ENCODE results near the gene TMPRSS11F.

The TMPRSS11F gene

DNA sequence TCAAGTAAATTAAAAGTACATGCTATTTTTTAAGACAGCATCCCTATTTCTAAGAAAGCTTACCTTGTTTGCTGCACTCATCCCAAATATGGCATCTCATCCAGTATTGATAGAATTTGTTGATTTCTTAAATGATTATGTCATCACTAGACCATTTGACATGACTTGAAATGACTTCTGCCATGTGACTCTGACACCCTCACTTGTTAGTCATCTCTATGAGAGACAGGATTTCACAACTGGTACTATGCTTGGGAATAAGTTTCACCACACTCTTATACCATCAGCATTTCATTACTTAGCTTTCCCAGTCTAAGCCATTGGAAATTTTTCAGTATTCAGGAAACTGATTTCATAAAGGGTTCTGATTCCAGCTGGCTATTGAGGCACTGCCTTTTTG is 55.3 kb downstream of the TMPRSS11F start:
- Histone ChIP-seq H2AFZ (no peak overlapping the region), H3K4me3 (ENCODE audit: low read depth, low read length) (no peak overlapping the region), H3K27me3 (ENCODE audit: control insufficient read depth, insufficient read depth, low read length) (no peaks in the 10 kb centered on the region)

DNA sequence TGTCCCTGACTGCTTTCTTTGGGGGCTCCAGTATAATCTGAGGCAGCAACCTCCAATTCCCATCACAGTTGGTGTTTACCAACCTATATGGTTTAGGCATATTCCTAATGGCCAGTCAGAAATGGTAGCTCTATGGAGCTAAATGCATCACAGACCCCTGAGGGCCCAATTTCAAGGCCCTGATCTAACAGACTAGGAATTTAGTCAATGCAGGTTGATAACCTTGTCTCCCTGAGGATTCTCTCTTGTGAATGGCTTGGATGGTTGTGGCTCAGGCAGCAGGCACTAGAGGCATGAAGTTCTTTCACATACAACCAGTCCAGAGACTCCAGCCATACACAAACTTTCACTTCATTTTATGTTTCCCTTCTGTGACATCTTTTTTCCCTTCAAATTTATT is 59.4 kb downstream of the TMPRSS11F start:
- no peaks in the 10 kb centered on the region for H3K36me3 ChIP-seq (ENCODE audit: control insufficient read depth, insufficient read depth, low read length)
- H3K4me3 ChIP-seq (ENCODE audit: low read depth, low read length), result no peak overlapping the region
- H3K27me3 ChIP-seq (ENCODE audit: control insufficient read depth, insufficient read depth, low read length), result no peaks in the 10 kb centered on the region
- H3K27ac ChIP-seq, result no peak overlapping the region
- H2AFZ ChIP-seq, result no peak overlapping the region
- H3K4me2 ChIP-seq (ENCODE audit: low read length), result no peak overlapping the region
- H3K9me3 ChIP-seq (ENCODE audit: control insufficient read depth, low read length), result no peaks in the 10 kb centered on the region
- H3K4me1 ChIP-seq, result no peaks in the 10 kb centered on the region
- no peak overlapping the region for H3K9ac ChIP-seq
- TF ChIP-seq, protein P1, sequence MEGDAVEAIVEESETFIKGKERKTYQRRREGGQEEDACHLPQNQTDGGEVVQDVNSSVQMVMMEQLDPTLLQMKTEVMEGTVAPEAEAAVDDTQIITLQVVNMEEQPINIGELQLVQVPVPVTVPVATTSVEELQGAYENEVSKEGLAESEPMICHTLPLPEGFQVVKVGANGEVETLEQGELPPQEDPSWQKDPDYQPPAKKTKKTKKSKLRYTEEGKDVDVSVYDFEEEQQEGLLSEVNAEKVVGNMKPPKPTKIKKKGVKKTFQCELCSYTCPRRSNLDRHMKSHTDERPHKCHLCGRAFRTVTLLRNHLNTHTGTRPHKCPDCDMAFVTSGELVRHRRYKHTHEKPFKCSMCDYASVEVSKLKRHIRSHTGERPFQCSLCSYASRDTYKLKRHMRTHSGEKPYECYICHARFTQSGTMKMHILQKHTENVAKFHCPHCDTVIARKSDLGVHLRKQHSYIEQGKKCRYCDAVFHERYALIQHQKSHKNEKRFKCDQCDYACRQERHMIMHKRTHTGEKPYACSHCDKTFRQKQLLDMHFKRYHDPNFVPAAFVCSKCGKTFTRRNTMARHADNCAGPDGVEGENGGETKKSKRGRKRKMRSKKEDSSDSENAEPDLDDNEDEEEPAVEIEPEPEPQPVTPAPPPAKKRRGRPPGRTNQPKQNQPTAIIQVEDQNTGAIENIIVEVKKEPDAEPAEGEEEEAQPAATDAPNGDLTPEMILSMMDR (IDR thresholded peaks at IDR 0.05), result no peak
- H3K79me2 ChIP-seq, result no peaks in the 10 kb centered on the region

More for the DNA sequence above, 55.3 kb downstream of the TMPRSS11F start:
- Histone ChIP-seq H3K9me3 (ENCODE audit: control insufficient read depth, low read length) (no peaks in the 10 kb centered on the region), H3K4me1 (no peaks in the 10 kb centered on the region), H3K27ac (no peak overlapping the region), H3K9ac (no peak overlapping the region), H3K4me2 (ENCODE audit: low read length) (no peak overlapping the region), H3K79me2 (no peaks in the 10 kb centered on the region), H3K36me3 (ENCODE audit: control insufficient read depth, insufficient read depth, low read length) (no peaks in the 10 kb centered on the region)
- TF ChIP-seq, protein P1 (IDR thresholded peaks at IDR 0.05), result no peak

GRCh38 chr4:68062501-68062900 is 67.2 kb downstream of the TMPRSS11F start:
- Histone ChIP-seq H3K36me3 (ENCODE audit: control insufficient read depth, insufficient read depth, low read length) (no peaks in the 10 kb centered on the region), H3K4me2 (ENCODE audit: low read length) (no peak overlapping the region), H3K79me2 (no peaks in the 10 kb centered on the region), H3K27me3 (ENCODE audit: control insufficient read depth, insufficient read depth, low read length) (no peaks in the 10 kb centered on the region), H3K27ac (no peak overlapping the region), H3K9ac (no peak overlapping the region), H3K9me3 (ENCODE audit: control insufficient read depth, low read length) (no peaks in the 10 kb centered on the region), H3K4me1 (no peaks in the 10 kb centered on the region), H3K4me3 (ENCODE audit: low read depth, low read length) (no peak overlapping the region), H2AFZ (no peak overlapping the region)
- TF ChIP-seq, protein P1 (IDR thresholded peaks at IDR 0.05), result no peak

DNA sequence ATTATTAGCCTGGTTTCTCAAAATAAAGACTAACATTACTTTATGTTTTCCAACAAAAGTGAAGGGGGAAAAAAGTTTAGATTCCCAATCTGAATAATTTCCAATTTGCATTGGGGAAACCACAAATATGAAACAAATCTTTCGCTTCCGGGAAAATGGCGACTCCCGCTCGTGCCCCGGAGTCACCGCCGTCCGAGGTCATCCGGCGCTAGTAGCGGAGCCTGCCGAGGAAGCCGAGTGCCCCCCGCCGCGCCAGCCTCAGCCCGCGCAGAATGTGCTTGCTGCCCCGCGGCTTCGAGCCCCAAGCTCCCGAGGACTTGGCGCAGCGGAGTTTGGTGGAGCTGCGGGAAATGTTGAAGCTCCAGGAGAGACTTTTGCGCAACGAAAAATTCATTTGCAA is 91.4 kb downstream of the TMPRSS11F start:
- Histone ChIP-seq H3K4me1 (no peaks in the 10 kb centered on the region), H3K27ac (no peak overlapping the region), H2AFZ (no peak overlapping the region), H3K9ac (no peak overlapping the region), H3K9me3 (ENCODE audit: control insufficient read depth, low read length) (no peaks in the 10 kb centered on the region), H3K4me2 (ENCODE audit: low read length) (no peak overlapping the region), H3K4me3 (ENCODE audit: low read depth, low read length) (no peak overlapping the region), H3K27me3 (ENCODE audit: control insufficient read depth, insufficient read depth, low read length) (no peaks in the 10 kb centered on the region), H3K36me3 (ENCODE audit: control insufficient read depth, insufficient read depth, low read length) (no peaks in the 10 kb centered on the region), H3K79me2 (no peaks in the 10 kb centered on the region)
- TF ChIP-seq, protein P1 (IDR thresholded peaks at IDR 0.05), result no peak

DNA sequence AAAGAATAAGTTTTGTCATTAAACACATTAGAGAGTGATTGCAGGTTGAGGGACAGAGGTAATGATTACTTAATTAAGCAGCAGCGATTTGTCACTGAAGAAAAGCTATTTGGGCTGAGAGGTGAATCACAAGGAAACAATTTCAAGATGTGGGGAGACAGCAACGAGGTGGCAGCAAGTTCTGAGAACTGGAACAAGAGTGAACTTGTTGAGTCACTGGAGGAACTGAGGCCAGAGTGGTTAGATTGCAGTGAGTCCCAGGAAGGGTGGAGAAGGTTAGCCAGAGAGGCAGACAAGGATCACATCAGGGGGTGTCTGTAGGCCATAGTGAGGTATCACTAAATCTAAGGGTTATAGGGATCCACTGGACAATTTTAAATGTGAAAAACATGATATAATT is 108.5 kb downstream of the TMPRSS11F start:
- Histone ChIP-seq H3K27ac (no peak overlapping the region), H3K79me2 (no peaks in the 10 kb centered on the region), H3K27me3 (ENCODE audit: control insufficient read depth, insufficient read depth, low read length) (no peaks in the 10 kb centered on the region), H3K9ac (no peak overlapping the region), H3K4me1 (no peaks in the 10 kb centered on the region), H3K36me3 (ENCODE audit: control insufficient read depth, insufficient read depth, low read length) (no peaks in the 10 kb centered on the region), H3K9me3 (ENCODE audit: control insufficient read depth, low read length) (no peaks in the 10 kb centered on the region), H3K4me2 (ENCODE audit: low read length) (no peak overlapping the region), H3K4me3 (ENCODE audit: low read depth, low read length) (no peak overlapping the region), H2AFZ (no peak overlapping the region)
- TF ChIP-seq, protein P1 (IDR thresholded peaks at IDR 0.05), result no peak
